HT1080 (cell line): ENCODE results near the gene ALDH1B1. TPM values are rescaled to one million over a fixed set of nuclear protein-coding genes. Genes with fewer than 3 reads are reported as not detected.
"Not testable (repeated sequence)": the region's sequence is repeated elsewhere in the genome, so short reads cannot be mapped to it uniquely, and the experiment has no call there.

ENCODE experiments used
- DNase-seq: peaks from one replicate; pipeline ENCODE4 v3.0.0-alpha.2; 2015; ENCODE audit warnings: low read depth
- total RNA-seq: library from RNA; depleted of rRNA; stranded (reverse); fragments of >200 nt; shearing (Covaris generic); gene quantifications from 2 replicates; pipeline ENCODE4 v1.2.3, GENCODE V29; 2014

Gene ALDH1B1
- total RNA-seq, 1 experiment from 2014 or later, result 30.9 TPM

- DNase-seq, result no peak
Observed at GRCh38 chr9:38385896-38386295, 6.6 kb upstream of the ALDH1B1 start.

GRCh38 chr9:38386319-38386895 lies 6.1 kb upstream of the ALDH1B1 start:
- no peak for DNase-seq

GRCh38 chr9:38387066-38387465 lies 5.4 kb upstream of the ALDH1B1 start:
- no peak for DNase-seq

GRCh38 chr9:38387751-38388150 lies 4.8 kb upstream of the ALDH1B1 start:
- no peak for DNase-seq

GRCh38 chr9:38388283-38389223 lies 3.9 kb upstream of the ALDH1B1 start:
- no peak for DNase-seq

- DNase-seq, result no peak
Observed at GRCh38 chr9:38389313-38389712, 3.2 kb upstream of the ALDH1B1 start.

GRCh38 chr9:38390442-38390841 lies 2.1 kb upstream of the ALDH1B1 start:
- no peak for DNase-seq

- DNase-seq, result no peak
Observed at GRCh38 chr9:38390851-38391250, 1.7 kb upstream of the ALDH1B1 start.

GRCh38 chr9:38391278-38392118 lies 1.0 kb upstream of the ALDH1B1 start:
- no peak for DNase-seq

GRCh38 chr9:38393128-38393796 lies 760 bp downstream of the ALDH1B1 start:
- no peak for DNase-seq

GRCh38 chr9:38394416-38394815 lies 1.9 kb downstream of the ALDH1B1 start:
- no peak for DNase-seq

GRCh38 chr9:38395653-38396370 lies 3.3 kb downstream of the ALDH1B1 start:
- DNase-seq, result no peak

- DNase-seq, result no peak
Observed at GRCh38 chr9:38396371-38396671, 3.8 kb downstream of the ALDH1B1 start.

- not testable (repeated sequence) for DNase-seq
Observed at GRCh38 chr9:38399191-38399590, 6.7 kb downstream of the ALDH1B1 start.

GRCh38 chr9:38401994-38402393 lies 9.5 kb downstream of the ALDH1B1 start:
- DNase-seq, result no peak

GRCh38 chr9:38404314-38404713 lies 11.8 kb downstream of the ALDH1B1 start:
- DNase-seq, result no peak

- DNase-seq, result no peak
Observed at GRCh38 chr9:38405785-38406184, 13.3 kb downstream of the ALDH1B1 start.

GRCh38 chr9:38406476-38407186 lies 14.1 kb downstream of the ALDH1B1 start:
- no peak for DNase-seq

GRCh38 chr9:38408719-38409118 lies 16.2 kb downstream of the ALDH1B1 start:
- no peak for DNase-seq

- DNase-seq, result no peak
Observed at GRCh38 chr9:38412751-38413150, 20.2 kb downstream of the ALDH1B1 start.
